ENCODE measurements around the gene GP5.

- TF ChIP-seq CTCF (IDR thresholded peaks at IDR 0.05) (no peak), POLR2A (IDR thresholded peaks at IDR 0.05) (no peak)
Measured at GRCh38 chr3:194443901-194444300, 44.8 kb upstream of the GP5 start.

Data from testis (tissue), 2 donors.